HG03521 (cell line): ENCODE measurements around the gene ARL13B.
"Not testable (repeated sequence)": the region's sequence is repeated elsewhere in the genome, so short reads cannot be mapped to it uniquely, and the experiment has no call there.

Source experiments
- ATAC-seq: cut with Tn5 transposase; IDR thresholded peaks from one replicate; pipeline ENCODE4 v1.9.1; 2021; ENCODE audit warnings: mild to moderate bottlenecking, moderate library complexity; ENCODE audit not compliant: unreplicated experiment

ARL13B gene

GRCh38 chr3:93979850-93980676, at the start of gene ARL13B:
ARL13B (plus strand) TSS chr3:93980155; CDS start chr3:93980424, 269 bp downstream.
- peak; percentile 100 for ATAC-seq

- no peak for ATAC-seq
Measured at GRCh38 chr3:93931597-93932229, 48.2 kb upstream of the ARL13B start.

GRCh38 chr3:93934366-93935046, 45.4 kb upstream of the ARL13B start:
- no peak for ATAC-seq

- ATAC-seq, result no peak
Measured at GRCh38 chr3:93936549-93936948, 43.4 kb upstream of the ARL13B start.

GRCh38 chr3:93937485-93937884, 42.5 kb upstream of the ARL13B start:
- not testable (repeated sequence) for ATAC-seq

GRCh38 chr3:93949958-93950357, 30.0 kb upstream of the ARL13B start:
- not testable (repeated sequence) for ATAC-seq

GRCh38 chr3:93961026-93961425, 18.9 kb upstream of the ARL13B start:
- ATAC-seq, result no peak

GRCh38 chr3:93961489-93961888, 18.5 kb upstream of the ARL13B start:
- ATAC-seq, result no peak

- ATAC-seq, result no peak
Measured at GRCh38 chr3:93962798-93963197, 17.2 kb upstream of the ARL13B start.

GRCh38 chr3:93965106-93965505, 14.8 kb upstream of the ARL13B start:
- ATAC-seq, result not testable (repeated sequence)

GRCh38 chr3:93969443-93969842, 10.5 kb upstream of the ARL13B start:
- ATAC-seq, result no peak

- ATAC-seq, result no peak
Measured at GRCh38 chr3:93969997-93970396, 10.0 kb upstream of the ARL13B start.

- ATAC-seq, result peak; percentile 78
Measured at GRCh38 chr3:93973131-93974126, 6.5 kb upstream of the ARL13B start, which contains the start of gene PROS1. PROS1 (minus strand) TSS chr3:93973896; CDS start chr3:93973749, 147 bp downstream.

- no peak for ATAC-seq
Measured at GRCh38 chr3:93981649-93982048, 1.7 kb downstream of the ARL13B start.

- ATAC-seq, result no peak
Measured at GRCh38 chr3:93983408-93983807, 3.5 kb downstream of the ARL13B start.

GRCh38 chr3:93984618-93985017, 4.7 kb downstream of the ARL13B start:
- no peak for ATAC-seq

- no peak for ATAC-seq
Measured at GRCh38 chr3:93988283-93988682, 8.3 kb downstream of the ARL13B start.

GRCh38 chr3:93988764-93989163, 8.8 kb downstream of the ARL13B start:
- no peak for ATAC-seq

- ATAC-seq, result no peak
Measured at GRCh38 chr3:93989241-93989640, 9.3 kb downstream of the ARL13B start.

GRCh38 chr3:93991631-93992030, 11.7 kb downstream of the ARL13B start:
- ATAC-seq, result no peak
